Measurements from ENCODE around the gene FLYWCH1.
A peak's percentile ranks its signal among the peaks of the same experiment; 100 is the strongest.

Gene FLYWCH1

GRCh38 chr16:2954656-2955381 is 43.1 kb downstream of the FLYWCH1 start:
- no peak for DNase-seq

GRCh38 chr16:2955438-2955778 is 43.7 kb downstream of the FLYWCH1 start:
- DNase-seq = no peak

GRCh38 chr16:2955779-2956578 is 44.2 kb downstream of the FLYWCH1 start:
- DNase-seq = no peak

- no peak for DNase-seq
These were observed 44.8 kb downstream of the FLYWCH1 start for GRCh38 chr16:2956579-2956956.

- no peak for DNase-seq
These were observed 47.5 kb downstream of the FLYWCH1 start for GRCh38 chr16:2959206-2959605.

- no peak for DNase-seq
These were observed 48.7 kb downstream of the FLYWCH1 start for GRCh38 chr16:2960183-2961010.

GRCh38 chr16:2962334-2963073 is 50.8 kb downstream of the FLYWCH1 start:
- no peak for DNase-seq

- peak; percentile 59 for DNase-seq
These were observed 51.5 kb downstream of the FLYWCH1 start for GRCh38 chr16:2963074-2963722.

GRCh38 chr16:2963723-2964474 is 52.2 kb downstream of the FLYWCH1 start, which contains the start of gene KREMEN2:
TSS of gene KREMEN2 (plus strand) at chr16:2964275. CDS start at chr16:2964521, 246 bp downstream.
- peak; percentile 26 for DNase-seq

- DNase-seq = peak; percentile 59
These were observed 53.0 kb downstream of the FLYWCH1 start for GRCh38 chr16:2964475-2965336.

GRCh38 chr16:2966043-2966807 is 54.5 kb downstream of the FLYWCH1 start:
- DNase-seq = no peak

GRCh38 chr16:2966808-2967191 is 55.1 kb downstream of the FLYWCH1 start:
- DNase-seq = no peak

- DNase-seq = no peak
These were observed 55.5 kb downstream of the FLYWCH1 start for GRCh38 chr16:2967211-2967631.

GRCh38 chr16:2967721-2968161 is 56.0 kb downstream of the FLYWCH1 start:
- no peak for DNase-seq

- DNase-seq = no peak
These were observed 56.6 kb downstream of the FLYWCH1 start for GRCh38 chr16:2968368-2968737.

GRCh38 chr16:2968738-2969544 is 57.2 kb downstream of the FLYWCH1 start, which contains the start of gene PAQR4:
TSS of gene PAQR4 (plus strand) at chr16:2969348. CDS start at chr16:2969675, 327 bp downstream.
- peak; percentile 54 for DNase-seq

GRCh38 chr16:2969545-2970521 is 58.1 kb downstream of the FLYWCH1 start:
- peak; percentile 23 for DNase-seq
